Endothelial cell of umbilical vein (primary cell): ENCODE measurements around the gene AUH. TPM values are rescaled to one million over a fixed set of nuclear protein-coding genes. Genes with fewer than 3 reads are reported as not detected.

Source experiments
- BruUV-seq: library from RNA; stranded (reverse); fragments of 400-500 nt; replicated peaks from 2 replicates; lab custom pipeline; 2021; lab: Mats Ljungman, UMichigan
- CTCF ChIA-PET: fragments of 300-600, 350-600 bp; sonication (Branson Sonifier 250); formaldehyde crosslinking; loops from one replicate; lab custom pipeline; 2021; ENCODE audit warnings: antibody characterized with exemption, inconsistent platforms; lab: Charles Lee
- POLR2A ChIA-PET: fragments of 300-600, 350-600 bp; sonication (Branson Sonifier 250); formaldehyde crosslinking; loops from one replicate; lab custom pipeline; 2021; ENCODE audit warnings: antibody characterized with exemption, inconsistent platforms; lab: Charles Lee
- DNase-seq: peaks from one replicate; pipeline ENCODE4 v3.0.0-alpha.2; 2011; ENCODE audit warnings: low read depth, low spot score
- FAIRE-seq: peaks from 2 replicates; lab custom pipeline; 2011; peaks lifted over from hg19 to GRCh38; lab: Jason Lieb, UNC
- H2AFZ ChIP-seq: 2 replicates; pipeline ENCODE4 v1.6.0; 2012; ENCODE audit warnings: low read depth, low read length, control low read depth, inconsistent platforms
- H3K27ac ChIP-seq: 2 replicates; pipeline ENCODE4 v1.5.1; 2011; ENCODE audit warnings: low read depth, mild to moderate bottlenecking, control low read depth, low read length, moderate library complexity; ENCODE audit not compliant: insufficient read depth
- H3K27me3 ChIP-seq, 2 experiments: 2 replicates each; pipeline versions ENCODE4 v1.6.0 to v1.6.1; 2011; ENCODE audit warnings: low read length in 2 of 2, mixed read lengths in 1 of 2; ENCODE audit not compliant: control insufficient read depth in 2 of 2, insufficient read depth in 2 of 2
- H3K36me3 ChIP-seq, 2 experiments: 2 replicates in 1 of 2; 3 replicates in 1 of 2; pipeline ENCODE4 v1.5.1; 2011; ENCODE audit warnings: low read length in 2 of 2, mild to moderate bottlenecking in 1 of 2, moderate library complexity in 1 of 2; ENCODE audit not compliant: control insufficient read depth in 2 of 2, insufficient read depth in 2 of 2; ENCODE audit errors: extremely low read depth in 1 of 2
- H3K4me1 ChIP-seq: 3 replicates; pipeline ENCODE4 v1.5.1; 2011; ENCODE audit warnings: mild to moderate bottlenecking, low read length; ENCODE audit not compliant: control insufficient read depth, insufficient read depth; ENCODE audit errors: extremely low read depth
- H3K4me2 ChIP-seq: 2 replicates; pipeline ENCODE4 v1.6.1; 2011; ENCODE audit warnings: low read length, control low read depth, mixed read lengths; ENCODE audit not compliant: insufficient read depth
- H3K4me3 ChIP-seq, 3 experiments: fragments of 200-600 bp in 1 of 3; sonication (generic), shearing (Covaris generic) in 1 of 3; replicated peaks in 1 of 3; 2 replicates each; pipeline ENCODE4 v1.5.1; 2011 to 2016; ENCODE audit warnings: control low read depth in 3 of 3, low read length in 3 of 3, mild to moderate bottlenecking in 2 of 3, inconsistent platforms in 1 of 3, low read depth in 1 of 3, moderate library complexity in 1 of 3; ENCODE audit not compliant: insufficient read depth in 1 of 3
- H3K79me2 ChIP-seq: 2 replicates; pipeline ENCODE4 v1.6.0; 2012; ENCODE audit warnings: low read length, inconsistent platforms; ENCODE audit not compliant: control insufficient read depth, insufficient read depth
- H3K9ac ChIP-seq: replicated peaks from 2 replicates; pipeline ENCODE3; 2011; ENCODE audit warnings: low read length, control low read depth; ENCODE audit not compliant: insufficient read depth; ENCODE audit errors: extremely low read depth
- H3K9me1 ChIP-seq: replicated peaks from 3 replicates; pipeline ENCODE4 v1.6.0; 2011; ENCODE audit warnings: mild to moderate bottlenecking, low read length; ENCODE audit not compliant: control insufficient read depth, insufficient read depth; ENCODE audit errors: extremely low read depth
- H3K9me3 ChIP-seq: replicated peaks from 2 replicates; pipeline ENCODE4 v1.5.1; 2012; ENCODE audit warnings: low read length, inconsistent platforms; ENCODE audit not compliant: control insufficient read depth, insufficient read depth
- H4K20me1 ChIP-seq: replicated peaks from 2 replicates; pipeline ENCODE3; 2011; ENCODE audit warnings: mild to moderate bottlenecking, low read length; ENCODE audit not compliant: control insufficient read depth, insufficient read depth; ENCODE audit errors: extremely low read depth
- CTCF ChIP-seq, 2 donors: IDR thresholded peaks; 1 replicate in 1 of 2; 2 replicates in 1 of 2; pipeline ENCODE4 v1.5.1; 2011; ENCODE audit warnings: low read length in 2 of 2, mild to moderate bottlenecking in 2 of 2, moderate library complexity in 2 of 2, control low read depth in 1 of 2, inconsistent platforms in 1 of 2, low read depth in 1 of 2; ENCODE audit not compliant: insufficient read depth in 1 of 2; ENCODE audit errors: extremely low read depth in 1 of 2
- EZH2 ChIP-seq: IDR thresholded peaks from 2 replicates; pipeline ENCODE4 v1.6.1; 2012; ENCODE audit warnings: borderline replicate concordance, low read depth, mild to moderate bottlenecking, moderate library complexity, low read length, inconsistent platforms; ENCODE audit not compliant: severe bottlenecking
- FOS ChIP-seq: IDR thresholded peaks from 2 replicates; pipeline ENCODE4 v1.6.1; 2011; ENCODE audit warnings: mild to moderate bottlenecking, low read length, moderate library complexity, borderline replicate concordance; ENCODE audit not compliant: insufficient read depth
- GATA2 ChIP-seq: IDR thresholded peaks from 2 replicates; pipeline ENCODE4 v1.7.0; 2011; ENCODE audit warnings: low read depth, mild to moderate bottlenecking, moderate library complexity, mixed read lengths, low read length; ENCODE audit not compliant: insufficient read length, insufficient read depth
- JUN ChIP-seq: IDR thresholded peaks from 2 replicates; pipeline ENCODE4 v1.6.1; 2011; ENCODE audit warnings: borderline replicate concordance, low read depth; ENCODE audit not compliant: insufficient read length, insufficient read depth
- MYC ChIP-seq: IDR thresholded peaks from one replicate; pipeline ENCODE4 v1.6.1; 2011; ENCODE audit warnings: mild to moderate bottlenecking, low read depth, low read length
- POLR2A ChIP-seq: IDR thresholded peaks from 2 replicates; pipeline ENCODE4 v1.6.1; 2012; ENCODE audit warnings: low read depth, mild to moderate bottlenecking, control low read depth, low read length
- POLR2AphosphoS5 ChIP-seq: IDR thresholded peaks from 2 replicates; pipeline ENCODE4 v1.6.1; 2012; ENCODE audit warnings: low read depth, mild to moderate bottlenecking, control low read depth, low read length, moderate library complexity; ENCODE audit not compliant: insufficient read depth
- dilution Hi-C: fragments of 300-500 bp; cut with MboI; formaldehyde crosslinking; loops from one replicate; pipeline ENCODE4 v1.15.0; 2019; ENCODE audit warnings: low sequenced_read_pairs; ENCODE audit not compliant: extremely low pct_ligation_motif_present
- intact Hi-C: fragments of 100-400 bp; cut with micrococcal nuclease; formaldehyde crosslinking; loops from one replicate; pipeline ENCODE4 v1.10.0; 2022
- polyA plus RNA-seq, 4 experiments: library from polyadenylated mRNA; depleted of rRNA in 3 of 4; stranded (reverse) in 3 of 4; unstranded in 1 of 4; fragments of >200 nt; gene quantifications; 2 replicates each; pipeline versions ENCODE4 v1.2.1 to v1.2.3, GENCODE V29; 2011 to 2012; ENCODE audit warnings: missing spikeins in 1 of 4
- total RNA-seq: library from RNA; stranded (reverse); gene quantifications from 2 replicates; pipeline ENCODE4 v1.2.3, GENCODE V29; 2021
- TF ChIP-seq, protein P1 (sequence below): IDR thresholded peaks from 2 replicates; pipeline ENCODE4 v1.6.1; 2011; ENCODE audit not compliant: insufficient read depth, insufficient read length

The AUH gene
- total and polyA plus RNA-seq, 2 donors (not counting 3 experiments of a cell fraction or from before 2014, with no cell fraction given), result 2.3 to 9.2 TPM

DNA sequence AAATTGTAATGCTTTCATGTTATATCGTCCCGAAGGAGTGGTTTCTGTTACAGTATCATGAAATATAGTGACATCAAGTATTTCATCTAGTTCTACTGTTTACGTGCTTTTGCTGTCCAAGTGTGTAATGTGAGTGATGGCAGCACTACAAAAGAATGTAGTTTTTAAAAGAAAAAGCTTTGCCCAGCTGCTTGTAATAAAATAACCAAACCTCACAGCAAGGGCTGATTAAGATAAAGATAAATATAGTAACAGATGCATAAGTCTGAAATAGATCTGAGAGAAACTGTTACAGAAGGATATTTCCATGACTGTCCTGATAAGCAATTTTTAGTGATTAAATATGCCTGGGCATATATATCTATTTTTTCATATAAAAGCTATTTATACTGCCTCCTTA lies 106.4 kb downstream of the AUH start:
- dilution Hi-C loops (no loop called here), intact Hi-C loops (no loop called here)
- ChIA-PET CTCF (no interaction called here), POLR2A (no interaction called here)
- Histone ChIP-seq H3K4me1 (no peaks in the 10 kb centered on the region), H3K27me3 (no peaks in the 10 kb centered on the region), H3K4me2 (no peak overlapping the region), H3K4me3 (no peak overlapping the region), H3K27ac (no peak overlapping the region), H3K9ac (no peak overlapping the region), H3K9me1 (no peaks in the 10 kb centered on the region), H3K79me2 (no peaks in the 10 kb centered on the region), H4K20me1 (no peaks in the 10 kb centered on the region), H3K9me3 (no peaks in the 10 kb centered on the region), H2AFZ (no peak overlapping the region), H3K36me3 (no peaks in the 10 kb centered on the region)
- BruUV-seq, result no TSS peak
- DNase-seq (no peak), FAIRE-seq (no peak)
- TF ChIP-seq JUN, result no peak
- no peak for TF ChIP-seq EZH2
- TF ChIP-seq FOS, result no peak
- no peak for TF ChIP-seq GATA2
- TF ChIP-seq MYC, result no peak
- TF ChIP-seq POLR2A, result no peak

GRCh38 chr9:91253488-91253887 lies 108.2 kb downstream of the AUH start:
- POLR2A ChIA-PET, result no interaction called here
- H3K9me3 ChIP-seq, result no peaks in the 10 kb centered on the region
- H3K27ac ChIP-seq, result no peak overlapping the region
- no TSS peak for BruUV-seq
- H3K27me3 ChIP-seq, result no peaks in the 10 kb centered on the region
- no peaks in the 10 kb centered on the region for H3K36me3 ChIP-seq
- CTCF ChIA-PET, result interaction anchor here (0.8 to 1.5 kb wide), 3 partner anchors 164 to 339 kb away, joined by 3 read pairs; no protein-coding TSS in a partner anchor
- no peaks in the 10 kb centered on the region for H3K4me1 ChIP-seq
- no peak overlapping the region for H3K9ac ChIP-seq
- H3K4me2 ChIP-seq, result no peak overlapping the region
- H4K20me1 ChIP-seq, result no peaks in the 10 kb centered on the region
- no peak overlapping the region for H3K4me3 ChIP-seq
- DNase-seq, result no peak
- intact Hi-C loops (no loop called here), dilution Hi-C loops (no loop called here)
- no peak overlapping the region for H2AFZ ChIP-seq
- H3K9me1 ChIP-seq, result no peaks in the 10 kb centered on the region
- no peak for FAIRE-seq
- TF ChIP-seq GATA2 (no peak), EZH2 (no peak), MYC (no peak), FOS (no peak), POLR2AphosphoS5 (no peak), CTCF (IDR thresholded peaks at IDR 0.05; ENCODE audit: extremely low read depth in 1 of 2, insufficient read depth in 1 of 2, low read depth in 1 of 2, low read length in 2 of 2) (no peak), POLR2A (no peak), JUN (no peak)
- TF ChIP-seq, protein P1, sequence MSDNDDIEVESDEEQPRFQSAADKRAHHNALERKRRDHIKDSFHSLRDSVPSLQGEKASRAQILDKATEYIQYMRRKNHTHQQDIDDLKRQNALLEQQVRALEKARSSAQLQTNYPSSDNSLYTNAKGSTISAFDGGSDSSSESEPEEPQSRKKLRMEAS, result no peak
- H3K79me2 ChIP-seq, result no peaks in the 10 kb centered on the region
